GM21619 (cell line): ENCODE results near the gene CUEDC1.

Experiments
- ATAC-seq: cut with Tn5 transposase; IDR thresholded peaks from one replicate; pipeline ENCODE4 v1.9.1; 2021; ENCODE audit not compliant: unreplicated experiment

Gene CUEDC1

GRCh38 chr17:57866319-57866718 lies 88.9 kb downstream of the CUEDC1 start:
- ATAC-seq = no peak

- ATAC-seq = no peak
Observed at GRCh38 chr17:57864273-57864672, 90.9 kb downstream of the CUEDC1 start.

GRCh38 chr17:57862694-57863667 lies 92.2 kb downstream of the CUEDC1 start:
- no peak for ATAC-seq

GRCh38 chr17:57861790-57862693 lies 93.2 kb downstream of the CUEDC1 start:
- ATAC-seq = no peak

- no peak for ATAC-seq
Observed at GRCh38 chr17:57861000-57861789, 94.0 kb downstream of the CUEDC1 start.

- no peak for ATAC-seq
Observed at GRCh38 chr17:57860414-57860999, 94.7 kb downstream of the CUEDC1 start.

- ATAC-seq = no peak
Observed at GRCh38 chr17:57859601-57860413, 95.4 kb downstream of the CUEDC1 start.

GRCh38 chr17:57858838-57859237 lies 96.4 kb downstream of the CUEDC1 start:
- no peak for ATAC-seq

GRCh38 chr17:57856792-57857620 lies 98.2 kb downstream of the CUEDC1 start:
- no peak for ATAC-seq

- no peak for ATAC-seq
Observed at GRCh38 chr17:57855391-57856035, 99.7 kb downstream of the CUEDC1 start.

GRCh38 chr17:57853695-57854094 lies 101.5 kb downstream of the CUEDC1 start:
- no peak for ATAC-seq

- no peak for ATAC-seq
Observed at GRCh38 chr17:57852955-57853328, 102.3 kb downstream of the CUEDC1 start.

- no peak for ATAC-seq
Observed at GRCh38 chr17:57852092-57852954, 102.9 kb downstream of the CUEDC1 start.

GRCh38 chr17:57849874-57850754 lies 105.1 kb downstream of the CUEDC1 start, which contains the start of gene MRPS23:
Gene MRPS23, minus strand, starts transcription at chr17:57850044. Its CDS starts 34 bp downstream, at chr17:57850010.
- ATAC-seq = peak; percentile 90

GRCh38 chr17:57849163-57849873 lies 105.9 kb downstream of the CUEDC1 start:
- ATAC-seq = no peak
